ENCODE measurements around the gene PIK3IP1. TPM values are rescaled to one million over a fixed set of nuclear protein-coding genes. Genes with fewer than 3 reads are reported as not detected.
"Not testable (repeated sequence)": the region's sequence is repeated elsewhere in the genome, so short reads cannot be mapped to it uniquely, and the experiment has no call there.

The PIK3IP1 gene
- total RNA-seq, 1 donor from 2014 or later = 32.4 TPM

DNA sequence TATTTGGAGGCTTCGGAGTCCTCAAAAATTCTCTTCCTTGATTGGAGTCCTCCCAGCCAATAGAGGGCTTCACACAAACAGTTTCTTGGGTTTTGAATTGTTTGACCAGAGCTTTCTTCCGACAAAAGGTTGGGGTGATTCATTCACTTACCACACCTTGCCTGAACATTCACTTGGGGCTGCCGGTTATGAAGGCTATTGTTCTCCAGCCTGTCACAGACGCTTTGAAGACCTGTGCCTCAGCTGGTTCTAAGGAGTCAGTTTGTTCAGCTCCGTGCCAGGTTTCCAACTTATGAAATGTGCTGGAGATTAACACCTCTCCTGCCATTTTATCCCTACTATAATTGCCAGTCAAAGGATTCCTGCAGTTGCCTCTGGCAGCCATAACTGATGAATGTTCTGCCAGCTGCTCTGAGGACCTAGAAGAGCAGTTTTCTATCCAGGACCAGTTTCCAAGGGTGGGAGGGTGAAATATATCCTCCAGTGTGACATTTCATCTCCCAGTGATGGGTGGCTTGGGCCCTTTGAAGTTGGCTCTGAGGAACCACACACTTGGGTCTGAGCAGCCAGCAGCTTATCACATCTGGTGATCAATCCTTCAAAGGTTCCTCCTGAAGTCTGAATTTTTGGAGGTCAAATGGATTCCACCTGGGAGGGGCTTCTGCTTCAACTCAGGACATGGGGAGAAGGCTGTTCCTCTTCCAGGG is 48.8 kb downstream of the PIK3IP1 start:
- no peak overlapping the region for H3K27ac ChIP-seq
- peak in 1 of 2 donors; percentile 66 for TF ChIP-seq POLR2AphosphoS5 (IDR thresholded peaks at IDR 0.05; ENCODE audit: insufficient read depth in 1 of 2, low read depth in 1 of 2)
- no peak for TF ChIP-seq CTCF (IDR thresholded peaks at IDR 0.05)
- TF ChIP-seq POLR2A (IDR thresholded peaks at IDR 0.05) = no peak
- H3K27me3 ChIP-seq = no peaks in the 10 kb centered on the region
- intact Hi-C loops (cut with DNase I) = no loop called here
- H3K4me1 ChIP-seq = peaks cover 14% of the 10 kb centered on the region
- no peaks in the 10 kb centered on the region for H3K36me3 ChIP-seq
- no peak overlapping the region for H3K4me3 ChIP-seq
- H3K9me3 ChIP-seq = no peaks in the 10 kb centered on the region
- DNase-seq (ENCODE audit: extremely low spot score in 2 of 2) = no peak

DNA sequence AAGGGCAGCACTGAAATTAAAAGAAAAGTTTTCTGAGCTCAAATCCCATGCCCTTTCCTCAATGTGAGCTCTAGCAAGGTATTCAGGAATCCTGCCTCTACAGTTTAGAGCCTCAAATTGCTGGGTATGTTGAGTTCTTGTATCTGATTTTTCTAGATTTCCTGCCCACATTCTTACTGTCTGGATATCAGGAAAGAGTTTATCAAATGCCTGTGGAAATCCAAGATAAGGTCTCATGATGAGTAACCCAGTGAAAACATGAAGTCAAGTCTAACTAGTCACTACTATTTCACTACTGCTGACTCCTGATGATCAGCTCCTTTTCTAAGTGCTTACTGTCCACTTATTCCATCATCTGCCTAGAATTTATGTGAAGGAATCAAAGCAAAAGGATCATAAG is 50.4 kb downstream of the PIK3IP1 start:
- Histone ChIP-seq H3K4me1 (no peaks in the 10 kb centered on the region), H3K4me3 (no peak overlapping the region), H3K27ac (no peak overlapping the region), H3K27me3 (no peaks in the 10 kb centered on the region), H3K36me3 (no peaks in the 10 kb centered on the region), H3K9me3 (no peaks in the 10 kb centered on the region)
- TF ChIP-seq POLR2A (IDR thresholded peaks at IDR 0.05) = no peak
- TF ChIP-seq POLR2AphosphoS5 (IDR thresholded peaks at IDR 0.05; ENCODE audit: insufficient read depth in 1 of 2, low read depth in 1 of 2) = no peak
- no peak for TF ChIP-seq CTCF (IDR thresholded peaks at IDR 0.05)
- no peak for DNase-seq (ENCODE audit: extremely low spot score in 2 of 2)
- intact Hi-C loops (cut with DNase I) = no loop called here

- DNase-seq (ENCODE audit: extremely low spot score in 2 of 2) = no peak
- Histone ChIP-seq H3K36me3 (no peaks in the 10 kb centered on the region), H3K4me1 (no peaks in the 10 kb centered on the region), H3K27ac (no peak overlapping the region), H3K9me3 (no peaks in the 10 kb centered on the region), H3K4me3 (no peak overlapping the region), H3K27me3 (no peaks in the 10 kb centered on the region)
- no peak for TF ChIP-seq CTCF (IDR thresholded peaks at IDR 0.05)
- intact Hi-C loops (cut with DNase I) = no loop called here
Measured at GRCh38 chr22:31241200-31241599, 51.1 kb downstream of the PIK3IP1 start.

- DNase-seq (ENCODE audit: extremely low spot score in 2 of 2) = no peak
- H3K4me1 ChIP-seq = no peaks in the 10 kb centered on the region
- H3K4me3 ChIP-seq = no peak overlapping the region
- H3K27ac ChIP-seq = no peak overlapping the region
- no peak for TF ChIP-seq CTCF (IDR thresholded peaks at IDR 0.05)
- no peak for TF ChIP-seq POLR2A (IDR thresholded peaks at IDR 0.05)
- TF ChIP-seq POLR2AphosphoS5 (IDR thresholded peaks at IDR 0.05; ENCODE audit: insufficient read depth in 1 of 2, low read depth in 1 of 2) = no peak
- intact Hi-C loops (cut with DNase I) = no loop called here
- H3K9me3 ChIP-seq = no peaks in the 10 kb centered on the region
- no peaks in the 10 kb centered on the region for H3K36me3 ChIP-seq
- no peaks in the 10 kb centered on the region for H3K27me3 ChIP-seq
Measured at GRCh38 chr22:31239771-31240370, 52.4 kb downstream of the PIK3IP1 start.

GRCh38 chr22:31238057-31238456 is 54.2 kb downstream of the PIK3IP1 start:
- intact Hi-C loops (cut with DNase I) = no loop called here
- DNase-seq (ENCODE audit: extremely low spot score in 2 of 2) = no peak
- Histone ChIP-seq H3K36me3 (no peaks in the 10 kb centered on the region), H3K4me3 (no peak overlapping the region), H3K4me1 (no peaks in the 10 kb centered on the region), H3K27me3 (no peaks in the 10 kb centered on the region), H3K9me3 (no peaks in the 10 kb centered on the region), H3K27ac (no peak overlapping the region)
- TF ChIP-seq POLR2A (IDR thresholded peaks at IDR 0.05) = no peak
- no peak for TF ChIP-seq CTCF (IDR thresholded peaks at IDR 0.05)
- TF ChIP-seq POLR2AphosphoS5 (IDR thresholded peaks at IDR 0.05; ENCODE audit: insufficient read depth in 1 of 2, low read depth in 1 of 2) = no peak

DNA sequence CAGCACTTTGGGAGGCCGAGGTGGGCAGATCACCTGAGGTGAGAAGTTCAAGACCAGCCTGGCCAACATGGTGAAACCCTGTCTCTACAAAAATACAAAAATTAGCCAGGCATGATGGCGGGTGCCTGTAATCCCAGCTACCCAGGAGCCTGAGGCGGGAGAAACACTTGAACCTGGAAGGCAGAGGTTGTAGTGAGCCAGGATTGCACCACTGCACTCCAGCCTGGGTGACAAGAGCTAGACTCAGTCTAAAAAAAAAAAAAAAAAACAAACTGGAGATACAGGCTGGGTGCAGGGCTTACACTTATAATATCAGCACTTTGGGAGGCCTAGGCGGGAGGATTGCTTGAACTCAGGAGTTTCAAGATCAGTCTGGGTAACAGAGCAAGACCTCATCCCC is 56.2 kb downstream of the PIK3IP1 start:
- H3K27ac ChIP-seq = not testable (repeated sequence)

More for the DNA sequence above, 56.2 kb downstream of the PIK3IP1 start:
- H3K4me3 ChIP-seq; H3K36me3 ChIP-seq; H3K4me1 ChIP-seq; intact Hi-C loops (cut with DNase I); DNase-seq (ENCODE audit: extremely low spot score in 2 of 2); H3K9me3 ChIP-seq; H3K27me3 ChIP-seq: not testable (repeated sequence)
